Spinal cord (tissue), 10 donors: ENCODE results near the gene ZNF837. TPM values are rescaled to one million over a fixed set of nuclear protein-coding genes. Genes with fewer than 3 reads are reported as not detected.
A peak's percentile ranks its signal among the peaks of the same experiment; 100 is the strongest.

Source experiments
- DNase-seq, 6 donors: peaks; one replicate each; pipeline versions ENCODE4 v3.0.0 to v3.0.0-alpha.2; 2013 to 2015; ENCODE audit warnings: low spot score in 6 of 6, low read depth in 4 of 6
- H3K27ac ChIP-seq: one replicate; pipeline ENCODE4 v1.5.1; 2013; ENCODE audit warnings: low read depth, low read length, control low read depth
- H3K27me3 ChIP-seq: one replicate; pipeline ENCODE4 v1.6.1; 2013; ENCODE audit warnings: low read length; ENCODE audit not compliant: control insufficient read depth, insufficient read depth
- H3K36me3 ChIP-seq: one replicate; pipeline ENCODE4 v1.6.1; 2013; ENCODE audit warnings: low read length; ENCODE audit not compliant: control insufficient read depth, insufficient read depth
- H3K4me1 ChIP-seq: one replicate; pipeline ENCODE4 v1.6.1; 2013; ENCODE audit warnings: low read length; ENCODE audit not compliant: control insufficient read depth, insufficient read depth
- H3K4me3 ChIP-seq: one replicate; pipeline ENCODE4 v1.5.1; 2013; ENCODE audit warnings: low read depth, low read length, control low read depth
- H3K9me3 ChIP-seq: one replicate; pipeline ENCODE4 v1.6.1; 2013; ENCODE audit warnings: low read length; ENCODE audit not compliant: control insufficient read depth, insufficient read depth
- WGBS: methylation state at CpG from one replicate; pipeline ENCODE4 v1.1.5; 2013; ENCODE audit warnings: missing lambda C conversion rate; ENCODE audit not compliant: insufficient coverage; 5-methylcytosine and 5-hydroxymethylcytosine counted together
- polyA plus RNA-seq, 2 donors: library from polyadenylated mRNA; unstranded; fragments of 120-200 nt; gene quantifications; one replicate each; pipeline ENCODE4 v1.2.1, GENCODE V29; 2013; ENCODE audit not compliant: insufficient read length in 2 of 2
- small RNA-seq: library from RNA; depleted of rRNA; stranded (forward); fragments of <200 nt; gene quantifications from one replicate; pipeline ENCODE3, GENCODE V24; 2014; ENCODE audit warnings: low replicate concordance
- total RNA-seq, 2 donors: library from RNA; depleted of rRNA in 1 of 2; stranded (reverse); fragments of 120-200 nt in 1 of 2; fragments of >200 nt in 1 of 2; gene quantifications; one replicate each; pipeline versions ENCODE4 v1.2.3 to v1.2.4, GENCODE V29; 2013 to 2014
- donor health status: healthy.

Gene ZNF837
- total and polyA plus RNA-seq, 4 donors = 0.99 to 3.2 (median 2.4) TPM

DNA sequence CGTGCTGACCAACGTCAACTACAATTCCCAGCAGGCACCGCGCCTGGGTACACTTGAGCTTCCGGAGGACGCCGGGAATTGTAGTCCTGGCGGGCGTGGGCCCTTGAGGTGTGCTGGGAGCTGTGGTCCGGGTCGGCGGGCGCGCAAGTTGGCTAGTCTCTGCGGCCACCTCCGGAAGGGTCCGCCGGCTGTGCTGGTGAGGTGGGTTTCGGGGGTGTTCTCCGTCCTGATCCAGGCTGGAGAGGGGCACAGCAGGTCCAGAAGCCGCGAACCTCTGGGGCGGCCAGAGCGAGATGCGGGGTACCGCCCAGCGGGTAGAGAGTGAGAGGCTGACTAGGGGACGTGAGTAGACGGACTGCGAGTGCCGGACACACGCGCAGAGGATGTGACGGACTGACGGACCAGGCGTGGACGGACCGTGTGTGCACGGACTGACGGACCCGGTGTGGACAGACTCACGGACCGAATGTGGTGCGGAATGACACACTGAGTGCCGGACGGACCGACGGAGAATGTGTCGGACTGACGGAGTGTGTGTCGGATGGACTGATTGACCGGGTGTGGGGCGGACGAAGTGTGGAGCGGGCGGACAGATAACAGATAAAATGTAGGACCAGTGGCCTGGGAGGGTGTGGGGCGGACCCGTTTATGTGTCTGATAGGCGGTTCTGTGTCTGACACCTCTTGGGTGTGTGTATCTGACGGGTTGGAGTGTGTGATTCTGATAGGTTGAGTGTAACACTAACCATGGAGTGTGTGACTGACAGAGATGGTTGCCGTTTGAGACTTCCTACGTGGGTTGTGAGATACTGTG lies 53.7 kb downstream of the ZNF837 start, which contains the start of gene ZSCAN22:
Gene ZSCAN22, plus strand, starts transcription at position 81 of the 813 bp plus-strand sequence. CDS start 7,809 bp downstream, outside the sequence.
- H3K4me3 ChIP-seq = peak within 1 kb of the TSS; percentile 98
- peaks cover 23% of the 10 kb centered on the region for H3K4me1 ChIP-seq
- H3K9me3 ChIP-seq = no peaks in the 10 kb centered on the region
- under 1% methylated on average over 62 of the region's 62 CpGs for WGBS
- H3K27ac ChIP-seq = peak within 1 kb of the TSS; percentile 97
- no peaks in the 10 kb centered on the region for H3K27me3 ChIP-seq
- H3K36me3 ChIP-seq = peaks cover 3% of the 10 kb centered on the region
- DNase-seq = peak; percentile 91 to 99 (median 97)

DNA sequence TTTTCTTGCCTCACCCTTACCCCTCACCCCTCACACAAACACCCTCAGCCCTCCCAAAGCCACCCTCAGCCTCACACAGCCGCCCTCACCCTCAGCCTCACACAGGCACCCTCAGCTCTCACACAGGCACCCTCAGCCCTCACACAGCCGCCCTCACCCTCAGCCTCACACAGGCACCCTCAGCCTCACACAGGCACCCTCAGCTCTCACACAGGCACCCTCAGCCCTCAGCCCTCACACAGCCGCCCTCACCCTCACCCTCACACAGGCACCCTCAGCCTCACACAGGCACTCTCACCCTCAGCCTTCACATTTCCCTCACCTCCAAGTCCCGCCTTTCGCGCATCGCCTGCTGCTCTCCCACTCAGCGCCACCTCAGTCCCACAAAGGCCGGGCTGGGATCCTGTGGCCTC lies 54.3 kb downstream of the ZNF837 start:
- Histone ChIP-seq H3K9me3 (no peaks in the 10 kb centered on the region), H3K36me3 (peaks cover 3% of the 10 kb centered on the region), H3K4me3 (peak overlapping the region; percentile 98), H3K27ac (peak overlapping the region; percentile 97), H3K4me1 (peaks cover 23% of the 10 kb centered on the region), H3K27me3 (no peaks in the 10 kb centered on the region)
- WGBS = 3% methylated on average over 9 of the region's 9 CpGs
- no peak for DNase-seq

DNA sequence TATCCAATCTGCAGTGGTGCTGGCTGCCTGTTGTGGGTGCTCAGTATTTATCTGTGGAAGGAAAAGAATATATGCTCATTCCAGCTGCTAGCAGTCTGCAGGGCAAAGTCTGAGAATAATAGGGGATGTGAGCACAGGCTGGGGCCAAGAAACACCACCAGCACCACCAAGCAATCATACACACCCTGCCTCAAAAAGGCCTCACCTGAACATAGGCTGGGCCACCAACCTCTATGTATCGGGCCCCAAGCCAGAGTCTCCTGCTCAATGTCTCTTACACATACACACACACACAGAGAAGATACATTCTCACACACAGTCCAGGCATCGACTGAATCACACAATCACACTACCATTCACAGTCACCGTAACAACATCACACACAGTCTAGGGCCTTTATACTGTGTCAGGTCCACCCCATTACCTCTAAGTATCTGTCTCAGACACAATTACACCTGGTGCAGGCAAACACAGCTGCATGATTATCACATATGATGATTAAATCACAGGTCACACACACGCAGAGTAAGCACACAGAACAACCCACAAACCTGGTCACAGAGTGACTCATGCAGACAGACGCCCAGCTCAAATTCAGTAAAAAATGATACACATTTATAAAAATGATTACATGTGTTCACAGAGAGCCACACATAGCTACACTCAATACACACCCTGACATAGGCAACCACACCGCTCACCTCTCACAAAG lies 55.4 kb downstream of the ZNF837 start:
- no peak overlapping the region for H3K27ac ChIP-seq
- H3K27me3 ChIP-seq = no peaks in the 10 kb centered on the region
- peaks cover 3% of the 10 kb centered on the region for H3K36me3 ChIP-seq
- peaks cover 23% of the 10 kb centered on the region for H3K4me1 ChIP-seq
- no peaks in the 10 kb centered on the region for H3K9me3 ChIP-seq
- DNase-seq = no peak
- peak overlapping the region; percentile 98 for H3K4me3 ChIP-seq
- WGBS = 87% methylated on average over 4 of the region's 6 CpGs

DNA sequence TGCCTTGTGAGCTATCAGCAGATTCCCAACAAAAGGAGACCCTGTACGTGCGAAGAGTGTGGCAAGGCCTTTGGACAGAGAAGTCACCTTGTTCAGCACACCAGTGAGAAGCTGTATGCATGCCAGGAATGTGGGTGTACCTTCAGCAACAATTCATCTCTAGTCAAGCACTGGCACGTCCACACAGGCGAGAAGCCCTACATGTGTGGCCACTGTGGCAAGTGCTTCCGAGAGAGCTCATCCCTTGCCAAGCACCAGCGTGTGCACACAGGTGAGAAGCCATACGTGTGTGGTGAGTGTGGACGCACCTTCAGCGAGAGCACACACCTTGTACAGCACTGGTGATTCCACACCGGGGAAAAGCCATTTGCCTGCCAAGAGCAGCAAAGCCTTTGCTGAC lies 61.6 kb downstream of the ZNF837 start:
- no peaks in the 10 kb centered on the region for H3K4me1 ChIP-seq
- H3K4me3 ChIP-seq = no peak overlapping the region
- H3K27ac ChIP-seq = no peak overlapping the region
- peaks cover 35% of the 10 kb centered on the region for H3K36me3 ChIP-seq
- no peaks in the 10 kb centered on the region for H3K9me3 ChIP-seq
- H3K27me3 ChIP-seq = no peaks in the 10 kb centered on the region
- 91% methylated on average over 10 of the region's 10 CpGs for whole genome bisulfite sequencing
- DNase-seq = no peak

DNA sequence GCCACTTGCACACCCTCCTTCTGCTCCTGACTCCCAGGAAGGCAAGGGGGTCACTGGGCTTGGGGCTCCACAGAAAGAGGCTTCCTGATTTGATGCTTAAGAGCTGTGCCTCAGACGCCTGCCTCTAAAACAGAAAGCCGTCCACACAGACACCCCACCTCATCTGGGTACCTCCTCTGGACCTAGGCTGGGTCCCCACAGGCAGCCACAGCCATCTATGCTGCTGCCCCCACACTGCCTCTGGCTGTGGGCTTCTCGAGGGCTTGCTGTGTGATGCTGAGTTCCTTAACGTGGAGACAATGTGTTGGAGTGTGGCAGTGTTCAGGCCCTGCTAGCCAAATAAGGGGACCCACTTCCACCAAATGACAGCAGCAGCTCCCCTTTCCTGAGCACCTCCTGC lies 62.5 kb downstream of the ZNF837 start:
- no peaks in the 10 kb centered on the region for H3K9me3 ChIP-seq
- DNase-seq = no peak
- H3K4me3 ChIP-seq = no peak overlapping the region
- WGBS = 75% methylated on average over 3 of the region's 4 CpGs
- H3K27me3 ChIP-seq = no peaks in the 10 kb centered on the region
- H3K36me3 ChIP-seq = peaks cover 42% of the 10 kb centered on the region
- no peaks in the 10 kb centered on the region for H3K4me1 ChIP-seq
- H3K27ac ChIP-seq = no peak overlapping the region

Small RNAs within 50 kb of the gene (small RNA-seq; reads per million reads assigned to genes)
- not detected for gene MIR4754
- gene MIR6806 = 0.16 reads per million
- gene RNA5SP473 = not detected

Other genes starting within 250 kb of the ZNF837 start
- gene ZNF329, start 230.2 kb downstream of the ZNF837 start, total RNA-seq = 10 to 100 TPM; 30.9 to 34.5 TPM
- gene ZNF329, start 230.2 kb downstream of the ZNF837 start, polyA plus RNA-seq = 10 to 100 TPM; 19.8 to 21.2 TPM
- gene ZNF274, start 198.0 kb downstream of the ZNF837 start, total RNA-seq = 10 to 100 TPM; 18.8 to 25.0 TPM
- gene ZNF274, start 198.0 kb downstream of the ZNF837 start, polyA plus RNA-seq = 10 to 100 TPM; 23.0 to 28.5 TPM
- 10 to 100 TPM; 46.3 to 52.6 TPM for gene ZNF544, start 152.1 kb downstream of the ZNF837 start, total RNA-seq
- 10 to 100 TPM; 28.9 to 40.4 TPM for gene ZNF544, start 152.1 kb downstream of the ZNF837 start, polyA plus RNA-seq
- gene ZNF8, start 102.1 kb downstream of the ZNF837 start, total RNA-seq = 10 to 100 TPM in 1 of 2 donors, 1 to 10 TPM in 1; 9.5 to 12.0 TPM
- 10 to 100 TPM in 1 of 2 donors, 1 to 10 TPM in 1; 8.2 to 13.9 TPM for gene ZNF8, start 102.1 kb downstream of the ZNF837 start, polyA plus RNA-seq
- 10 to 100 TPM; 33.9 to 49.3 TPM for gene ERVK3-1, start 75.7 kb downstream of the ZNF837 start, total RNA-seq
- gene ERVK3-1, start 75.7 kb downstream of the ZNF837 start, polyA plus RNA-seq = 10 to 100 TPM; 65.3 to 68.5 TPM
- 1 to 10 TPM; 2.3 to 3.4 TPM for gene ZSCAN22, start 54.0 kb downstream of the ZNF837 start, total RNA-seq
- gene ZSCAN22, start 54.0 kb downstream of the ZNF837 start, polyA plus RNA-seq = 1 to 10 TPM; 3.1 to 3.4 TPM
- gene A1BG, start 27.5 kb downstream of the ZNF837 start, total RNA-seq = 10 to 100 TPM in 1 of 2 donors, 1 to 10 TPM in 1; 2.0 to 10.8 TPM
- 1 to 10 TPM; 5.0 TPM for gene A1BG, start 27.5 kb downstream of the ZNF837 start, polyA plus RNA-seq
- 1 to 10 TPM; 3.7 to 4.9 TPM for gene ZNF497, start 18.3 kb downstream of the ZNF837 start, total RNA-seq
- 1 to 10 TPM; 6.9 to 9.1 TPM for gene ZNF497, start 18.3 kb downstream of the ZNF837 start, polyA plus RNA-seq
- gene RPS5, start 6.2 kb upstream of the ZNF837 start, total RNA-seq = 1,000 to 10,000 TPM in 1 of 2 donors, 100 to 1,000 TPM in 1; 925 to 1,177 TPM
- gene RPS5, start 6.2 kb upstream of the ZNF837 start, polyA plus RNA-seq = 100 to 1,000 TPM; 731 to 753 TPM
- not detected for gene RNF225, start 14.6 kb upstream of the ZNF837 start, total RNA-seq
- gene RNF225, start 14.6 kb upstream of the ZNF837 start, polyA plus RNA-seq = not detected
- gene ZNF584, start 27.6 kb upstream of the ZNF837 start, total RNA-seq = 10 to 100 TPM; 16.8 to 18.3 TPM
- 10 to 100 TPM; 13.8 to 15.4 TPM for gene ZNF584, start 27.6 kb upstream of the ZNF837 start, polyA plus RNA-seq
- gene ZNF132, start 59.1 kb upstream of the ZNF837 start, total RNA-seq = 10 to 100 TPM; 11.8 to 20.7 TPM
- 10 to 100 TPM; 11.1 to 12.4 TPM for gene ZNF132, start 59.1 kb upstream of the ZNF837 start, polyA plus RNA-seq
- gene ZNF324B, start 70.6 kb upstream of the ZNF837 start, total RNA-seq = 10 to 100 TPM in 1 of 2 donors, 1 to 10 TPM in 1; 8.2 to 10.1 TPM
- gene ZNF324B, start 70.6 kb upstream of the ZNF837 start, polyA plus RNA-seq = 1 to 10 TPM; 7.3 to 9.8 TPM
- gene ZNF324, start 86.0 kb upstream of the ZNF837 start, total RNA-seq = 10 to 100 TPM; 12.2 to 14.5 TPM
- 10 to 100 TPM; 12.9 to 15.2 TPM for gene ZNF324, start 86.0 kb upstream of the ZNF837 start, polyA plus RNA-seq
- 10 to 100 TPM in 1 of 2 donors, 1 to 10 TPM in 1; 5.8 to 19.3 TPM for gene ZNF446, start 95.3 kb upstream of the ZNF837 start, total RNA-seq
- gene ZNF446, start 95.3 kb upstream of the ZNF837 start, polyA plus RNA-seq = 10 to 100 TPM; 20.6 to 21.2 TPM
- gene SLC27A5, start 131.0 kb upstream of the ZNF837 start, total RNA-seq = 10 to 100 TPM in 1 of 2 donors, 1 to 10 TPM in 1; 9.5 to 25.5 TPM
- 10 to 100 TPM; 21.4 to 24.4 TPM for gene SLC27A5, start 131.0 kb upstream of the ZNF837 start, polyA plus RNA-seq
- 1 to 10 TPM; 3.8 to 4.4 TPM for gene ZBTB45, start 138.8 kb upstream of the ZNF837 start, total RNA-seq
- 10 to 100 TPM; 21.0 to 22.4 TPM for gene ZBTB45, start 138.8 kb upstream of the ZNF837 start, polyA plus RNA-seq
- gene TRIM28, start 163.0 kb upstream of the ZNF837 start, total RNA-seq = 100 to 1,000 TPM; 203 to 275 TPM
- gene TRIM28, start 163.0 kb upstream of the ZNF837 start, polyA plus RNA-seq = 100 to 1,000 TPM; 499 to 522 TPM
- gene CHMP2A, start 174.1 kb upstream of the ZNF837 start, total RNA-seq = 100 to 1,000 TPM in 1 of 2 donors, 10 to 100 TPM in 1; 47.4 to 115 TPM
- 100 to 1,000 TPM; 134 to 143 TPM for gene CHMP2A, start 174.1 kb upstream of the ZNF837 start, polyA plus RNA-seq
- gene UBE2M, start 177.6 kb upstream of the ZNF837 start, total RNA-seq = 10 to 100 TPM; 49.6 to 80.3 TPM
- 100 to 1,000 TPM; 134 to 138 TPM for gene UBE2M, start 177.6 kb upstream of the ZNF837 start, polyA plus RNA-seq
- 10 to 100 TPM; 10.3 to 26.5 TPM for gene MZF1, start 192.3 kb upstream of the ZNF837 start, total RNA-seq
- gene MZF1, start 192.3 kb upstream of the ZNF837 start, polyA plus RNA-seq = 10 to 100 TPM; 37.7 to 51.7 TPM